Measurements from ENCODE around the gene SLC35E1. TPM values are rescaled to one million over a fixed set of nuclear protein-coding genes. Genes with fewer than 3 reads are reported as not detected.

Gene SLC35E1
- total RNA-seq, 3 donors from 2014 or later = 48.1 to 48.5 (median 48.1) TPM

GRCh38 chr19:16536130-16536529 is 36.1 kb downstream of the SLC35E1 start:
- peaks cover 37% of the 10 kb centered on the region for H3K4me1 Mint-ChIP-seq (ENCODE audit: low read depth)
- DNase-seq (no peak), ATAC-seq (no peak)
- no peak overlapping the region for H3K4me3 Mint-ChIP-seq
- H3K36me3 Mint-ChIP-seq (ENCODE audit: insufficient read depth) = peaks cover 38% of the 10 kb centered on the region
- H3K9me3 Mint-ChIP-seq = no peaks in the 10 kb centered on the region
- H3K27me3 Mint-ChIP-seq (ENCODE audit: low read depth) = no peaks in the 10 kb centered on the region

- DNase-seq = no peak
- Mint-ChIP-seq H3K36me3 (ENCODE audit: insufficient read depth) (peaks cover 39% of the 10 kb centered on the region), H3K4me3 (no peak overlapping the region), H3K27me3 (ENCODE audit: low read depth) (no peaks in the 10 kb centered on the region), H3K9me3 (no peaks in the 10 kb centered on the region), H3K4me1 (ENCODE audit: low read depth) (peaks cover 30% of the 10 kb centered on the region)
- ATAC-seq = no peak
These were observed 36.8 kb downstream of the SLC35E1 start for GRCh38 chr19:16535381-16535780.

GRCh38 chr19:16532440-16533234 is 39.6 kb downstream of the SLC35E1 start:
- ATAC-seq (no peak), DNase-seq (no peak)
- Mint-ChIP-seq H3K9me3 (no peaks in the 10 kb centered on the region), H3K4me1 (ENCODE audit: low read depth) (peaks cover 5% of the 10 kb centered on the region), H3K4me3 (no peak overlapping the region), H3K27me3 (ENCODE audit: low read depth) (no peaks in the 10 kb centered on the region), H3K36me3 (ENCODE audit: insufficient read depth) (peaks cover 35% of the 10 kb centered on the region)

GRCh38 chr19:16531380-16531669 is 40.9 kb downstream of the SLC35E1 start:
- Mint-ChIP-seq H3K27me3 (ENCODE audit: low read depth) (no peaks in the 10 kb centered on the region), H3K4me1 (ENCODE audit: low read depth) (no peaks in the 10 kb centered on the region), H3K4me3 (no peak overlapping the region), H3K36me3 (ENCODE audit: insufficient read depth) (peaks cover 29% of the 10 kb centered on the region), H3K9me3 (no peaks in the 10 kb centered on the region)
- no peak for ATAC-seq
- no peak for DNase-seq

GRCh38 chr19:16530540-16531379 is 41.5 kb downstream of the SLC35E1 start:
- H3K9me3 Mint-ChIP-seq = no peaks in the 10 kb centered on the region
- DNase-seq = no peak
- H3K27me3 Mint-ChIP-seq (ENCODE audit: low read depth) = no peaks in the 10 kb centered on the region
- ATAC-seq = no peak
- H3K4me1 Mint-ChIP-seq (ENCODE audit: low read depth) = no peaks in the 10 kb centered on the region
- H3K4me3 Mint-ChIP-seq = no peak overlapping the region
- H3K36me3 Mint-ChIP-seq (ENCODE audit: insufficient read depth) = peaks cover 25% of the 10 kb centered on the region

GRCh38 chr19:16529466-16530144 is 42.6 kb downstream of the SLC35E1 start:
- no peak for ATAC-seq
- Mint-ChIP-seq H3K4me1 (ENCODE audit: low read depth) (no peaks in the 10 kb centered on the region), H3K4me3 (no peak overlapping the region), H3K9me3 (no peaks in the 10 kb centered on the region), H3K27me3 (ENCODE audit: low read depth) (no peaks in the 10 kb centered on the region), H3K36me3 (ENCODE audit: insufficient read depth) (peaks cover 24% of the 10 kb centered on the region)
- DNase-seq = no peak

- Mint-ChIP-seq H3K9me3 (no peaks in the 10 kb centered on the region), H3K4me1 (ENCODE audit: low read depth) (no peaks in the 10 kb centered on the region), H3K27me3 (ENCODE audit: low read depth) (no peaks in the 10 kb centered on the region), H3K36me3 (ENCODE audit: insufficient read depth) (peaks cover 32% of the 10 kb centered on the region), H3K4me3 (no peak overlapping the region)
- DNase-seq = peak; percentile 26
- peak; percentile 49 to 62 for ATAC-seq
These were observed 44.2 kb downstream of the SLC35E1 start for GRCh38 chr19:16527971-16528521.

GRCh38 chr19:16527334-16527935 is 44.8 kb downstream of the SLC35E1 start:
- DNase-seq = no peak
- peaks cover 37% of the 10 kb centered on the region for H3K36me3 Mint-ChIP-seq (ENCODE audit: insufficient read depth)
- no peak overlapping the region for H3K4me3 Mint-ChIP-seq
- H3K4me1 Mint-ChIP-seq (ENCODE audit: low read depth) = no peaks in the 10 kb centered on the region
- no peak for ATAC-seq
- H3K9me3 Mint-ChIP-seq = no peaks in the 10 kb centered on the region
- no peaks in the 10 kb centered on the region for H3K27me3 Mint-ChIP-seq (ENCODE audit: low read depth)

GRCh38 chr19:16525751-16526481 is 46.3 kb downstream of the SLC35E1 start:
- DNase-seq (no peak), ATAC-seq (no peak)
- Mint-ChIP-seq H3K36me3 (ENCODE audit: insufficient read depth) (peaks cover 27% of the 10 kb centered on the region), H3K9me3 (no peaks in the 10 kb centered on the region), H3K4me1 (ENCODE audit: low read depth) (no peaks in the 10 kb centered on the region), H3K4me3 (no peak overlapping the region), H3K27me3 (ENCODE audit: low read depth) (no peaks in the 10 kb centered on the region)

GRCh38 chr19:16524991-16525734 is 47.1 kb downstream of the SLC35E1 start:
- no peak for DNase-seq
- Mint-ChIP-seq H3K9me3 (no peaks in the 10 kb centered on the region), H3K36me3 (ENCODE audit: insufficient read depth) (peaks cover 34% of the 10 kb centered on the region), H3K4me3 (no peak overlapping the region), H3K27me3 (ENCODE audit: low read depth) (no peaks in the 10 kb centered on the region), H3K4me1 (ENCODE audit: low read depth) (no peaks in the 10 kb centered on the region)
- no peak for ATAC-seq

- Mint-ChIP-seq H3K9me3 (no peaks in the 10 kb centered on the region), H3K4me1 (ENCODE audit: low read depth) (no peaks in the 10 kb centered on the region), H3K36me3 (ENCODE audit: insufficient read depth) (peaks cover 39% of the 10 kb centered on the region), H3K4me3 (peak overlapping the region; percentile 26), H3K27me3 (ENCODE audit: low read depth) (no peaks in the 10 kb centered on the region)
- DNase-seq = no peak
- ATAC-seq = no peak
These were observed 49.4 kb downstream of the SLC35E1 start for GRCh38 chr19:16522559-16523377.

GRCh38 chr19:16521715-16522289 is 50.4 kb downstream of the SLC35E1 start:
- no peak overlapping the region for H3K4me3 Mint-ChIP-seq
- DNase-seq (no peak), ATAC-seq (no peak)
- H3K27me3 Mint-ChIP-seq (ENCODE audit: low read depth) = no peaks in the 10 kb centered on the region
- H3K36me3 Mint-ChIP-seq (ENCODE audit: insufficient read depth) = peaks cover 39% of the 10 kb centered on the region
- no peaks in the 10 kb centered on the region for H3K9me3 Mint-ChIP-seq
- peaks cover 1% of the 10 kb centered on the region for H3K4me1 Mint-ChIP-seq (ENCODE audit: low read depth)

Data from activated T-cell treated with anti-CD3 and anti-CD28 coated beads, Interleukin-2, amount 50 U/mL, for 4 hours (primary cell).